Stimulated activated effector memory CD8-positive, alpha-beta T cell treated with anti-CD3 and anti-CD28 coated beads, Interleukin-12 subunit alpha, Interleukin-12 subunit beta, amount 100 ng/mL, for 72 hours (primary cell): ENCODE measurements around the gene ARPC4.
"Not testable (repeated sequence)": the region's sequence is repeated elsewhere in the genome, so short reads cannot be mapped to it uniquely, and the experiment has no call there.

Experiments
- ATAC-seq: fragments of 150-1000 bp; cut with Tn5 transposase; 2 replicates; pipeline ENCODE4 v1.10.0; 2021
- DNase-seq, 2 donors: peaks; one replicate each; pipeline ENCODE4 v3.0.0; 2021 to 2022; ENCODE audit warnings: low spot score in 2 of 2
- H3K27ac Mint-ChIP-seq: one replicate; pipeline ENCODE4 v1.8.0; 2022; ENCODE audit warnings: mild to moderate bottlenecking, mixed read lengths
- H3K36me3 Mint-ChIP-seq: one replicate; pipeline ENCODE4 v1.8.0; 2022; ENCODE audit warnings: mild to moderate bottlenecking, mixed read lengths
- H3K4me1 Mint-ChIP-seq: one replicate; pipeline ENCODE4 v1.8.0; 2022; ENCODE audit warnings: mixed read lengths
- H3K4me3 Mint-ChIP-seq: one replicate; pipeline ENCODE4 v1.8.0; 2022; ENCODE audit warnings: mild to moderate bottlenecking, mixed read lengths
- H3K9me3 Mint-ChIP-seq: one replicate; pipeline ENCODE4 v1.8.0; 2022; ENCODE audit warnings: mixed read lengths

The ARPC4 gene

GRCh38 chr3:9841015-9841414 lies 48.1 kb downstream of the ARPC4 start:
- Mint-ChIP-seq H3K36me3 (peaks cover 75% of the 10 kb centered on the region), H3K27ac (no peak overlapping the region), H3K4me1 (peaks cover 26% of the 10 kb centered on the region), H3K4me3 (no peak overlapping the region), H3K9me3 (no peaks in the 10 kb centered on the region)
- ATAC-seq: no peak
- DNase-seq: no peak

DNA sequence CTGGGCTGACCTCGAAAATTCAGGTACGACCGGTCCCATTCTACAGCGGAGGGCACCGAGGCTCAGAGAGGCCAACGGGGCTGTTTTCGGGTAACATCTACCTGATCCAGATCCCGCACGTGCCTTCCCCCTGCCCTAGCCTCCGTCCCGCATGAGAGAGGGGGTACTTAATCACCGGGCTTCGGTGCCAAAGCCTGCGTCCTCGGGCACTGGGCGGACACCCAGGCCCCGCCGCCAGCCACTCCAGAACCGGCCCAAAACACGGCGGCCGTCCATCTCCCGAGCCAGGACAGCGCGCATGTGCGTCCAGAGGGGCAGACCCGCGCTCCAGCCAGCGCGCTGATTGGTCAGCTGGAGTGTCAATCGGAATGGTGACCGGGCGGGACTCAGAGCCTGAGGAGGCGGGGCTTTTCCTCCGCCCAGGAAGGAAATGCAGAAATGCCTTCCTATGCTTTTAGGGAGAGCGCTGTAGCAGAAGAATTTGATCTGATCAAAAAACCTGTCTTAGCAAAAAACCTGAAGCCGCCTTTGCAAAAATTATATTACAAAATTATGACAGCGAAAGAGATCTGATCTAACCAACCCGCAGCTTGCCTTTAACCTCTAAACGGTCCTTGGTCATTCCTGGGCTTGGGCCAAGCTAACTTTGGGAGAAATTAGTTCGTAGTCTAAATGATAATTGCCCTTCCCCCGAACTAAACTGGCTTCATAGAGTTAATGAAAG lies 51.0 kb downstream of the ARPC4 start, which contains the start of gene RPUSD3:
RPUSD3 (minus strand) TSS at position 294 of the 724 bp plus-strand sequence; CDS start at position 276, 18 bp downstream.
- peaks cover 21% of the 10 kb centered on the region for H3K4me1 Mint-ChIP-seq
- ATAC-seq (peak; percentile 97), DNase-seq (peak; percentile 99 to 100)
- peaks cover 50% of the 10 kb centered on the region for H3K36me3 Mint-ChIP-seq
- peak within 1 kb of the TSS; percentile 95 for H3K27ac Mint-ChIP-seq
- no peaks in the 10 kb centered on the region for H3K9me3 Mint-ChIP-seq
- H3K4me3 Mint-ChIP-seq: peak within 1 kb of the TSS; percentile 99

DNA sequence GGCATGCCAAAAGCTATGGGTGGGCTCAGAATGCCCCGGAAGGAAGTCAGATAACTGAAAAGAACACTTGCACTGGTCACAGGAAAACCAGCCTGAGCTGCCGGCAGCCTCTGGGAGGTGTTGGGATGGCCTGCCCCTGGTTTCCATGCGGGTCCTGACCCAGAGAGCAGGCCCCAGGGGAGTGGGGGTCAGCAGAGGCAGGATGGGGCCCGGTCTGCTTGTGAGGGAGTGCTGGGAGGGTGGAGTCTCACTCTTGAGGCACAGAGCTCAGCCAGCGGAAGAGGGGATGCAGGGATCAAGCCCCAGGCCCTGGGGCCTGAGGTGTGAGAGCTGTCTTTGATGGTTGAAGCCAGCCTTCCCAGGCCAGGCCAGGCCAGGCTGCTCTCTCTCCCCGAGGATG lies 53.3 kb downstream of the ARPC4 start:
- Mint-ChIP-seq H3K4me1 (peaks cover 21% of the 10 kb centered on the region), H3K27ac (no peak overlapping the region), H3K4me3 (no peak overlapping the region), H3K9me3 (no peaks in the 10 kb centered on the region), H3K36me3 (peaks cover 26% of the 10 kb centered on the region)
- no peak for ATAC-seq
- no peak for DNase-seq

DNA sequence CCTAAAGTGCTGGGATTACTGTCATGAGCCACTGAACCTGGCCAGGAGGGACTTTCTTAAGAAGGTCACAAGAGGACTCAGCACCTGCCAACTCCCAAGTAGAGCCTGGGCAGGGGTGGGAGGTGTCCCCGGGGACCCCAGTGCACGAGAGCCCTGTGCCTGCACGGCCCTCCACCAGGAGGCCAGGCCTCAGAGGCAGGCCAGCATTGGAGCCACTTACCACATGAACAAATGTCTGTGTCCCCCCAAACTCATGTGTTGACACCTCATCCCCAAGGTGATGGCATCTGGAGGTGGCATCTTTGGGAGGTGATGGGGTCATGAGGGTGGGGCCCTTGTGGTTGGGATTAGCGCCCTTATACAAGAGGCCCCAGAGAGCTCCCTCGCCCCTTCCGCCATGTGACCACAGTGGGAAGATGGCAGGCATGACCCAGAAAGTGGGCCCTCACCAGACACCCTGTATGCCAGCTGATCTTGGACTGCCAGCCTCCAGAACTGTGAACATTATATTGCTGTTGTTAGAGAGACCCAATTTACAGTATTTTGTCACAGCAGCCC lies 54.1 kb downstream of the ARPC4 start:
- Mint-ChIP-seq H3K27ac (no peak overlapping the region), H3K4me1 (peaks cover 17% of the 10 kb centered on the region), H3K36me3 (peaks cover 18% of the 10 kb centered on the region), H3K9me3 (no peaks in the 10 kb centered on the region), H3K4me3 (no peak overlapping the region)
- no peak for DNase-seq
- ATAC-seq: no peak

GRCh38 chr3:9847870-9848269 lies 55.0 kb downstream of the ARPC4 start:
- not testable (repeated sequence) for H3K4me3 Mint-ChIP-seq, H3K27ac Mint-ChIP-seq, H3K9me3 Mint-ChIP-seq, DNase-seq, H3K36me3 Mint-ChIP-seq, ATAC-seq, H3K4me1 Mint-ChIP-seq

- not testable (repeated sequence) for ATAC-seq, H3K4me3 Mint-ChIP-seq, H3K36me3 Mint-ChIP-seq, H3K9me3 Mint-ChIP-seq, H3K27ac Mint-ChIP-seq, DNase-seq
- H3K4me1 Mint-ChIP-seq: peaks cover 12% of the 10 kb centered on the region
Measured at GRCh38 chr3:9848860-9849259, 56.0 kb downstream of the ARPC4 start.

DNA sequence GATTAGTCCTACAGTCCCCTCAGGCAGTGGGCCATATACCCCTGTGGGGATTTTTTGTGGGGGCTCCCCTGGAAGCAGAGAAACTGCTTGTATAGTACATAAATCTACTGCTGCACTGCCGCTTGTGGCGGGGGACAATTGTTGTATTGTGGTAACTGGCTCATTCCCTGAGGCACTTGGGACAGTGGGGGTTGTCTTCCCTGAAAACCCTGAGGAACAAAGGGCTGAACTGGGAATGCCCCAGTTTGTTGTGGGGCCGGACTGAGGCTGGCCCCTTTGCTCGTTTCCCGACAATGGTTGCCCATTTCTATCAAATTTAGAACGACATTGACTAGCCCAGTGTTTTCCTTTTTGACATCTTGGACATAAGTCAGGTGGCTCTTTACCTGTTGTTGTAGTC lies 58.5 kb downstream of the ARPC4 start:
- not testable (repeated sequence) for H3K4me1 Mint-ChIP-seq, H3K4me3 Mint-ChIP-seq, H3K36me3 Mint-ChIP-seq

GRCh38 chr3:9851926-9852325 lies 59.0 kb downstream of the ARPC4 start:
- DNase-seq, H3K4me1 Mint-ChIP-seq, H3K27ac Mint-ChIP-seq, H3K4me3 Mint-ChIP-seq, ATAC-seq, H3K36me3 Mint-ChIP-seq, H3K9me3 Mint-ChIP-seq: not testable (repeated sequence)

More for the DNA sequence above, 58.5 kb downstream of the ARPC4 start:
- not testable (repeated sequence) for ATAC-seq, H3K9me3 Mint-ChIP-seq, DNase-seq, H3K27ac Mint-ChIP-seq

GRCh38 chr3:9852528-9852927 lies 59.6 kb downstream of the ARPC4 start:
- H3K9me3 Mint-ChIP-seq: no peaks in the 10 kb centered on the region
- H3K27ac Mint-ChIP-seq: no peak overlapping the region
- peaks cover 6% of the 10 kb centered on the region for H3K36me3 Mint-ChIP-seq
- peaks cover 10% of the 10 kb centered on the region for H3K4me1 Mint-ChIP-seq
- ATAC-seq: no peak
- H3K4me3 Mint-ChIP-seq: no peak overlapping the region
- DNase-seq: no peak

DNA sequence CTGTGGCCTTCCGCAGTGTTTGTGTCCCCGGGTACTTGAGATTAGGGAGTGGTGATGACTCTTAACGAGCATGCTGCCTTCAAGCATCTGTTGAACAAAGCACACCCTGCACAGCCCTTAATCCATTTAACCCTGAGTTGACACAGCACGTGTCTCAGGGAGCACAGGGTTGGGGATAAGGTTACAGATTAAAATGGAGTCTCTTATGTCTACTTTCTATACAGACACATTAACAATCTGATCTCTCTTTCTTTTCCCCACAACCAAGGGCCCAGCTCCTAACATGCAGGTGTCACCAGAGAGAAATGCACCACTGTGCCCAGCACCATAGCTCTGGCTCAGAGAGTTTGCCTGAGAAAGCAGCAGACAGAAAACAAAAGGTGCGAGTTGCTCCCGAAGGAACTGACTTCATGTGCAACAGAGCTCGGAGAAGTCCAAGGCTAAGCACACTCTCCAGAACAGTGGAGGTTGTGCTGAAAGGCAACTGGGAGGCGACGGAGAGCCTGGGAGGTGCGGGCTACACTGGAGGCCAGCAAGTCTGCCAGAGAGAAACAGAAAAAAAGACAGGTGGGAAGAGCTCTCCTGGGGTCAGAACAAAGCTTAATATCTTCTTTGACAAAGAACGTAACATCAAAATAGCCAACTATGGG lies 61.5 kb downstream of the ARPC4 start:
- not testable (repeated sequence) for H3K27ac Mint-ChIP-seq, DNase-seq, H3K36me3 Mint-ChIP-seq, ATAC-seq, H3K4me1 Mint-ChIP-seq, H3K9me3 Mint-ChIP-seq, H3K4me3 Mint-ChIP-seq

DNA sequence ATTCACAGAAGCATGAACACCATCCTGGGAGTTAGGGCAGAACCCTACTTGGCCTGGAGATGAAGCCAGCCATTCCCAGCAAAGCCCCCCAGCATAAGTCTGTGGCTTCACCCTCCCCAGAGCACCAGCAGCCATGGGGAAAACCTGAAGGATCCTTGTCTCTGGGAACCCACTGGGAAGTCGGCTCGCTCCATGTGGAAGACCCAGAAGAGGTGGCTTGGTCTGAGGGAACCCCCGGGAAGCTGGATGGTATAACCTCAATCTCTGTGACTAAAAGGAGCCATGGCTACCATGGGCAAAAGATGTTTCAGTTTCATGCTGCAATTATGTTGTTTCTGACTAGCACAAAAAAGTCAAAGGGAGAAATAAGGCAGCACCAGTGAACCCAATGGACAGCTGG lies 62.7 kb downstream of the ARPC4 start:
- H3K4me3 Mint-ChIP-seq: no peak overlapping the region
- H3K9me3 Mint-ChIP-seq: no peaks in the 10 kb centered on the region
- DNase-seq (no peak), ATAC-seq (no peak)
- H3K4me1 Mint-ChIP-seq: peaks cover 10% of the 10 kb centered on the region
- no peak overlapping the region for H3K27ac Mint-ChIP-seq
- H3K36me3 Mint-ChIP-seq: peaks cover 6% of the 10 kb centered on the region
